Fibroblast of skin of back (primary cell): ENCODE data around the gene CBX4. TPM values are rescaled to one million over a fixed set of nuclear protein-coding genes. Genes with fewer than 3 reads are reported as not detected.

ENCODE experiments used
- DNase-seq: peaks from one replicate; pipeline ENCODE4 v3.0.0-alpha.2; 2013
- polyA plus RNA-seq, 2 experiments: library from polyadenylated mRNA; unstranded; fragments of 120-200 nt; gene quantifications; one replicate each; pipeline ENCODE4 v1.2.1, GENCODE V29; 2013; ENCODE audit not compliant: insufficient read length in 2 of 2

The CBX4 gene
- 20.0 TPM for polyA plus RNA-seq (2013, experiment 1 of 2; ENCODE audit: insufficient read length)
- polyA plus RNA-seq (2013, experiment 2 of 2; ENCODE audit: insufficient read length), result 15.9 TPM

DNA sequence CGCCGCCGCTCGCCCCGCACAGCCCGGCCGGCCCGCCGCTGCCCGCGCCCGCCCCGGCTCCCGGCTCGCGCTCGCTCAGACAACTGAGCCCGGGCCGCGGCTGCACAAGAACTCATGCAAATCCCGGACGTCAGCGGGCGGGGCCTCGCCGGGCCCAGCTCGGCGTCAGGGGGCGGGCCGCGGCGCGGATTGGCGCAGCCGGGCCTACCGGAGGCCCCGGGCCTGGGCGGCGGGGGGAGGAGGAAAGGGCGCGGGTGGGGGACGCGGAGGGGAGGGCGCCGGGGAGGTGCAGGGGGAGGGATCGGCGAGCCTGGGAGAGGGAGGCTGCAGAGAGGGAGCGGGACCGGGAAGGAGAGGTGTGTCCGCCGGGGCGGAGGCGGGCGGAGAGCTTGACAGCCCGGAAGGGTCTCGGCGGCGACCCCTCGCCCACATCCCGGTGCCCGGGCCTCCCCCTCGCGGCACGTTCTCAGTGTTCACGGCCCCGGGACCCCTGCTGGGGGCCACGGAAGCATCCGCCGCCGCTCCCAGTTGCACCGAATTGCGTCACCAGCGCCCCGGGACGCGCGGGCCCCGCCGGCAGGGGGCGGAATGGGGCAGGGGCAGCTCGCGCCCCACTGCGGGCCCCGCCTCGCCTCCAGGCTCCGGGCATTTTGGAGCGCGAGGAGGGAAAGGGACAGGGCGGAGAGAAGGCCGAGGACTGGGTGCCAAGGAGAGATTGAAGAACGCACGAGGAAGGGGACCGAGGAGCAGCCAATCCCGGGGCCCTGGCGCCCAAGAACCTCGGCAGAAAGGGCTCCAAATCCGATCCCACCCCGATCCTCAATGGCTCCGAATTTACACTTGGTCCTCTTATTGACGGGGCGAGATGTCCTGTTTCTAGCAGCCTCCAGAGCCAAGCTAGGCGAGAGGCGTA lies at the start of gene CBX4:
Gene CBX4 (minus strand): TSS at position 85 of the 913 bp plus-strand sequence. CDS start 189 bp downstream, outside the sequence.
- peak; percentile 94 for DNase-seq

DNA sequence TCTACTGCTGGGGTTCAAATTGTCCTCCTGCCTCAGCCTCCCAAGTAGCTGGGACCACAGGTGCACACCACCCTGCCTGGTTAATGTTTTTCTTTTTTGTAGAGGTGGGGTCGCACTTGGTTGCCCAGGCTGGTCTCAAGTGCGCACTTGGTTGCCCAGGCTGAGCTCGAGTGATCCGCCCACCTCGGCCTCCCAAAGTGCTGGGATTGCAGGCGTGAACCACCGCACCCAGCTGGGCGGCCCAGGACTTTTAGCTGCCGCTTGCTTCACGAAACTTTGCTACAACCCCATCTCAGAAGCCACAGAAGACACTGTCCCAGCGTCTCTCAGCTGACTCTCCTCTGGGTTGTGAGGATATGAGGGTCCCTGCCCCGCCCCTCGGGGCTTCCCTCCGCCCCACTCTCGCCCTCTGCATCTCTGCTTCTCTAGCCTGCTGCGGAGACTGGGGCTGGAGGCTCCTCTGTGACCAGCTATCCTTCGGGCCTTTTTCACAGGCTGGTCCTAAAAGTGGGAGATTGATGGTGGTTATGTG lies 48.8 kb upstream of the CBX4 start:
- no peak for DNase-seq

DNA sequence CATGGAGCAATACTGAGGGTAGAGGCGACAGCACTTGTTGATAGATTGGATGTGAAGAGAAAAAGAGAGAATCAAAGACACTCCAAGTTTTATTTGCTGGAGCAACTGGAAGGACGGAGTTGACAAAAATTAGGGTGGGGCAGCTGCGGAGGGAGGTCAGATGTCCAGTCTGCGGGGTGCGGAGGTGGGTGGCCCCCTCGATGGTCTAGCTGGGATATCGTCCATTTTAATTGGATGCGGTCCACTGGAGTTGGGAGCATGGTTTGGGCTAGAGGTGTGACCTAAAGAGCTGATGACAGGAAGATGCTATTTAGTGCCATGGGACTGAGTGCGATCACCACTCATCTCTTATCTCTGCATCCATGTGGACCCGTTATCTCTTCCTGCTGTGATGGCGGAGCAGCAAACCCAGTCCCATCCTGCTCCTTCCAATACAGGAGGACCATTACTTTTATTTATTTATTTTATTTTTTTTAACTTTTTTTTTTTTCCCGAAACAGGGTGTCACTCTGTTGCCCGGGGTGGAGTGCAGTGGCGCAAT lies 48.3 kb upstream of the CBX4 start:
- DNase-seq, result no peak

GRCh38 chr17:79883202-79883601 lies 44.0 kb upstream of the CBX4 start:
- DNase-seq, result no peak

- DNase-seq, result no peak
These were observed 39.2 kb upstream of the CBX4 start for GRCh38 chr17:79878329-79878947.

GRCh38 chr17:79877041-79877440 lies 37.8 kb upstream of the CBX4 start:
- no peak for DNase-seq

DNA sequence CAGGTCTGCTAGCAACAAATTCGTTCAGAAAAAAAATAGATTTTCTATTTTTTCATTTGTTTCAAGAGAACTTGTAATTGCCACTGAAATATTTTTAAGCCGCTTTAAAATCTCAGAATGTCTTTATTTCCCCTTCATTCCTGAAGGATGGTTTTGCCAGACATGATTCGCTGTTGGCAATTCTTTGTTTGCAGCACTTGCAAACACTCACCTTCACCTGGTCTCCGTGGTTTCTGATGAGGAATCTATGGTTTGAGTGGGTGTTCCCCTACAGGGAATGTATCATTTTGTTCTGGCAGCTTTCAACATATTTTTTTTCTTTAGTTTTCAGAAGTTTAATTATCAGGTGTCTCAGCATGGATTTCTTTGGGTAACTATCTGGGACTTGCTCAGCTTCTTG lies 36.3 kb upstream of the CBX4 start:
- DNase-seq, result no peak

GRCh38 chr17:79874329-79874981 lies 35.2 kb upstream of the CBX4 start:
- DNase-seq, result peak; percentile 19

GRCh38 chr17:79873583-79873982 lies 34.3 kb upstream of the CBX4 start:
- DNase-seq, result no peak

DNA sequence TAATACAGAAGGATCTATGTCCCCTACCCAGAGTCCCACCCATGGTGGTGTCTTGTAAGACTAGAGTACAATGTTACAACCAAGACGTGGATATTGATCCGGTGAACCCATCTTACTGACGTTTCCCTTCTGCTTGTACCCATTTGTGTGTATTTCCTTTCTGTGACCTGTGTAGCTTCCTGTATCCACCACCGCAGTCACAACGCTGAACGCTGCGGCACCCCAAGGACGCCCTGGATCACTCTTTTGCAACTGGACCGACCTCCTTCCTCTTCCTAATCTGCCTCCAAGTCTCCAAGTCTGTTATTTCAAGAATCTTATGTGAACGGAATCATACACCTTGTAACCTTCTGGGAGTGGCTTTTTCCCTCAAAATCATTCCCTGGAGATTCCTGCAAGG lies 33.5 kb upstream of the CBX4 start:
- DNase-seq, result no peak

DNA sequence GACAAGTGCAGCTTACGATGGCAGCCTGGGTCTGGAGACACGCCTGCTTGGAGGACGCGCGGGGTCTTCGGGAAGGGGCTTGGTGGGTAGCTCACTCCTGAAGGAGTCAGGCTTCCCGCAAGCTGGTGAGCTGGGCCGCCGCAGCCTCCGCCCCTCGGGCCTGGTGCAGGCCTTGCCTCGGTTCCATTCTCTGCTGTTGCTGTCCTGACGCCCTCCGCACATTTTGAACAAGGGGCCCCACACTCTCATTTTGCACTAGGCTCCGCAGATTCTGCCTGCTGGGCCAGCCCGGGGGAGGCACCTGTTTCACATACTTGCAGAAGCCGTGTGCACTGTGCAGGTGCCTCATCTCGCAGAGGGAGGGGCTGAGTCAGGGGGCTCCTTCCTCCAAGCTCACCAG lies 31.9 kb upstream of the CBX4 start:
- no peak for DNase-seq

GRCh38 chr17:79870540-79870939 lies 31.3 kb upstream of the CBX4 start:
- no peak for DNase-seq

DNA sequence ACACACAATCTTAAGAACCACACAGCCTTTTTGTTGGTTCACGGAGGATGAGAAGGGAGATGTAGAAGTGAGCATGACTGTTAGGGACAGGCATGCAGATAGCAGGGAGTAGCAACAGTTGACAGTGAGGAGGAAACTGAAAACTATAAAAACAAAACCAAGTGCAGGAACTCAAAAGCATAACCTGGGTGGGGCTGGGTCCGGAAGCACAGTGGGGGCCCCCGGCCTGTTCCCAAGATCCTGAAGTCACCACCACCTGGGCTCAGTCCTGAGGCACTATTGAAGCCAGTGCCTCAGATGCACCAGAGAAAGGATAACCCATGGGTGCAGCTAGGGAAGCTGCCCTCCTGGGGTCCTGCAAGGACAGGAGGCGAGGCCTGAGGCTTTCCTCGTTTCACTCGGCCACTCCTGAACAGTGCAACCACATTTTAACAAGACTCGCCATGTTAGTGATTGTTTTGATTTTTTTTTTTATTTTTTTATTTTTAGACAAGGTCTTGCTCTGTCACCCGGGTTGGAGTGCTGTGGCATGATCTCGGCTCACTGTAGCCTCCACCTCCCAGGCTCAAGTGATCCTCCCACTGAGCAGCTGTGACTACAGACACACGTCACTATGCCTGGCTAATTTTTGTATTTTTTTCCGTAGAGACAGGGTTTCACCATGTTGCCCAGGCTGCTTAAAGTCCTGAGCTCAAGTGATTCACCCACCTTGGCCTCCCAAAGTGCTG lies 27.7 kb upstream of the CBX4 start:
- peak; percentile 15 for DNase-seq

GRCh38 chr17:79865351-79866210 lies 26.3 kb upstream of the CBX4 start:
- no peak for DNase-seq

DNA sequence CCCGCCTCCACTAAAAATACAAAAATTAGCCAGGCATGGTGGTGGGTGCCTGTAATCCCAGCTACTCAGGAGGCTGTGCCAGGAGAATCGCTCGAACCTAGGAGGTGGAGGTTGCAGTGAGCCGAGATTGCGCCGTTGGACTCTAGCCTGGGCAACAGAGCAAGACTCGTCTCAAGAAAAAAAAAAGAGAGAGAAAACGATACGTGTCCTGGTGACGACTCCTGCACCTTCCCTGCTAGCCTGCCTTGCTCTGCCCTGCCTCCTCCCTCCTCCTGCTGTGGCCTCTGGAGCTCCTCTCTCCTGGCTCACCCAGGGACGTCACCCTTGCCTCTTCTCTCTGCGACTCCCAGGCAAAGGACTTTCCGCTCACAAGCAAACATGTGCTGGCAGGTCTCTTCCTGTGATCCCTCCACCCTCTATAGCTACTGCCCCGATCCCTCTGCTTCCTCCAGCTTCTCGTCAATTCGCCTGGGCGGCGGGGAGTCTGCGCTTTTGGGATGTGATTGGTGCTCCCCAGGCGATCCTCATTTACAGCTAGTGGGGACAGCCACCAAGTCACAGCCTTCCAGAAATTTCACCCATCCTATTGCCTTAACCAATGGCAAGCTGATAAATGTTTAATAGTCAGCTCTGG lies 25.5 kb upstream of the CBX4 start:
- DNase-seq, result no peak

DNA sequence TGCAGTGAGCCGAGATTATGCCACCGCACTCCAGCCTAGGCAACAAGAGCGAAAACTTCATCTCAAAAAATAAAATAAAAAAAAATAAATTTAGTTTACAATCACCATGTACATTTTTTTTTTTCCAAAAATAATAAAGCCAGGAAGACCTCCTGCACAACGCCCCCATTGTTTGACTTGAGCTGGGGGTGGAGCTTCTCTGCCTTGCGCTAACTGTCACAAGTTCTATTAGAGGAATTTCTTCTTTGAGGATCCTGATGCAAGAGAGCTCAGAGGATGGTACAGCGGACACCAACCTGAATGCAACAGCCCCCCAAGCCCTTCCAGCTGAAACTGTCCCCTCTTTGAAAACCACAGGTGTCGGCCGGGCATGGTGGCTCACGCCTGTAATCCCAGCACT lies 24.9 kb upstream of the CBX4 start:
- no peak for DNase-seq

- DNase-seq, result no peak
These were observed 23.7 kb upstream of the CBX4 start for GRCh38 chr17:79862771-79863440.

DNA sequence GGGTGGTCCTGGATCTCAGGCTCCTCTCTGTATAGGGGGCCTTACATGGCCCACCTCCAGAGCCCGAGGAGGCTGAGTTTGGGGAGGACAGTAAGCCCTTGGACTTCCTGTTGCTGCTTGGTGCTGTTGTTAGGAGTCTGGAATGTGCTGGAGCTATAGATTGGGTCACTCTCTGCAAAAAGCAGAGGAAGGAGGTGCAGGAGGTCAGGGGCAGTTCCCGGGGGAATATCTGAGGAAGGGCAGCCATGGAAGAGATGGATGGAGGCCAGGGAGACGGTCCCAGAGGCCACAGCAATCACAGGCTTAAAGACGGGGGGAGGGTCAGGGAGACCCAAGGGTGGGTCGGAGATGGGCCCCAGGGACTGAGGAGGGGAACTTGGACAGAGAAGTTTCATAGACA lies 23.0 kb upstream of the CBX4 start:
- DNase-seq, result no peak

DNA sequence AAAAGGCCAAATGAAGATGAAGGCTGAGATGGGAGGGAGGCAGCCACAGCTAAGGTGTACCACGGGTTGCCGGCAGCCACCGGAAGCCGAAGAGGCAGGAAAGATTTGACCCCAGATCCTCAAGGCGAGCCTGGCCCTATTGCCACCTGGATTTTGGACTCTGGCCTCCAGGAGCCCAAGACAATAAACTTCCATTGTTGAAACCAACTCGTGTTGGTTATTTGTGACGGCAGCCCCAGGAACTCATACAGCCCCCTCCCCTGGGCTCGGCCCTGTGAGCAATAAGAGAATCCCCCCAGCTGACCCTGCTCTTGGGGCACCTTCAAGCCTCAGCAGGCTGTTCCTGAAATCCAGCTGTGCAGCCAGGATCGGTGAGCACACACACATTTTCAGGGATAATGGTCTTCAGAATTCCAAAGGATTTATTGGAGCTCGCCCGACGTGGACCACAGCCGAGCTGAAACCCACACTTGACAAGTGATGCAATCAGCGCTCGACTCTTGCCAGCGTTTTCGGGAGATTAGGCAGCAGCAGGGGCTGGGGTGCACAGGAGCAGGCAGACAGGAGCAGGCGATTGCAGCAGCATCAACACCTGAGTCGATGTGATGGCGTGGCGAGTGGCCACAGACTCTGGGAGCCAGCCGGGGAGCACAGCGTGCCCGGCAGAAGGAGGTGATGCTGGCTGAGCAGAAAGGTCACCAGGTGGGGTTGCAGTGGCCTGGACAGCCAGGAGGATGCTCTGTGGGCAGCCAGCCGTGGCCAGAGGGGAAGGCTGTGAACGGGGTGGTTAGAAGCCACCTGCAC lies 22.4 kb upstream of the CBX4 start:
- DNase-seq, result no peak
